Measurements from ENCODE around the gene GALNT18. TPM values are rescaled to one million over a fixed set of nuclear protein-coding genes. Genes with fewer than 3 reads are reported as not detected.
A peak's percentile ranks its signal among the peaks of the same experiment; 100 is the strongest.

Gene GALNT18
- total RNA-seq, 1 donor from 2014 or later, result 24.4 TPM

- no peak for TF ChIP-seq CTCF (IDR thresholded peaks at IDR 0.05; ENCODE audit: borderline replicate concordance)
- Histone ChIP-seq H3K4me3 (no peak overlapping the region), H3K36me3 (no peaks in the 10 kb centered on the region), H3K9me3 (replicated peaks) (no peaks in the 10 kb centered on the region), H3K4me1 (peaks cover 54% of the 10 kb centered on the region), H3K27ac (replicated peaks) (no peak overlapping the region), H3K27me3 (ENCODE audit: low read depth) (no peaks in the 10 kb centered on the region)
- intact Hi-C loops (cut with micrococcal nuclease), result no loop called here
- no peak for DNase-seq
Measured at GRCh38 chr11:11525283-11525682, 96.5 kb downstream of the GALNT18 start.

- no peaks in the 10 kb centered on the region for H3K27me3 ChIP-seq (ENCODE audit: low read depth)
- TF ChIP-seq CTCF (IDR thresholded peaks at IDR 0.05; ENCODE audit: borderline replicate concordance), result no peak
- no peaks in the 10 kb centered on the region for H3K9me3 ChIP-seq (replicated peaks)
- no peak overlapping the region for H3K4me3 ChIP-seq
- intact Hi-C loops (cut with micrococcal nuclease), result no loop called here
- no peak for DNase-seq
- no peaks in the 10 kb centered on the region for H3K36me3 ChIP-seq
- peaks cover 60% of the 10 kb centered on the region for H3K4me1 ChIP-seq
- H3K27ac ChIP-seq (replicated peaks), result no peak overlapping the region
Measured at GRCh38 chr11:11524436-11525061, 97.3 kb downstream of the GALNT18 start.

- intact Hi-C loops (cut with micrococcal nuclease), result no loop called here
- Histone ChIP-seq H3K27ac (replicated peaks) (no peak overlapping the region), H3K27me3 (ENCODE audit: low read depth) (no peaks in the 10 kb centered on the region), H3K4me3 (no peak overlapping the region), H3K4me1 (peaks cover 59% of the 10 kb centered on the region), H3K9me3 (replicated peaks) (no peaks in the 10 kb centered on the region), H3K36me3 (no peaks in the 10 kb centered on the region)
- no peak for TF ChIP-seq CTCF (IDR thresholded peaks at IDR 0.05; ENCODE audit: borderline replicate concordance)
- DNase-seq, result no peak
Measured at GRCh38 chr11:11522591-11522990, 99.2 kb downstream of the GALNT18 start.

GRCh38 chr11:11521306-11522002, 100.4 kb downstream of the GALNT18 start:
- H3K4me3 ChIP-seq, result no peak overlapping the region
- H3K27ac ChIP-seq (replicated peaks), result peak overlapping the region; percentile 6
- TF ChIP-seq CTCF (IDR thresholded peaks at IDR 0.05; ENCODE audit: borderline replicate concordance), result no peak
- H3K9me3 ChIP-seq (replicated peaks), result no peaks in the 10 kb centered on the region
- no peaks in the 10 kb centered on the region for H3K27me3 ChIP-seq (ENCODE audit: low read depth)
- peaks cover 60% of the 10 kb centered on the region for H3K4me1 ChIP-seq
- intact Hi-C loops (cut with micrococcal nuclease), result no loop called here
- H3K36me3 ChIP-seq, result no peaks in the 10 kb centered on the region
- no peak for DNase-seq

GRCh38 chr11:11520231-11521015, 101.4 kb downstream of the GALNT18 start:
- Histone ChIP-seq H3K36me3 (no peaks in the 10 kb centered on the region), H3K4me3 (no peak overlapping the region), H3K4me1 (peaks cover 63% of the 10 kb centered on the region), H3K27ac (replicated peaks) (no peak overlapping the region), H3K27me3 (ENCODE audit: low read depth) (no peaks in the 10 kb centered on the region), H3K9me3 (replicated peaks) (no peaks in the 10 kb centered on the region)
- intact Hi-C loops (cut with micrococcal nuclease), result no loop called here
- no peak for DNase-seq
- TF ChIP-seq CTCF (IDR thresholded peaks at IDR 0.05; ENCODE audit: borderline replicate concordance), result no peak
